GM18505 (cell line): ENCODE results near the gene CEP290.

Source experiments
- ATAC-seq: cut with Tn5 transposase; IDR thresholded peaks from one replicate; pipeline ENCODE4 v1.9.1; 2021; ENCODE audit not compliant: unreplicated experiment
- POLR2A ChIP-seq: IDR thresholded peaks from 4 replicates; pipeline ENCODE4 v1.6.1; 2011; ENCODE audit warnings: borderline replicate concordance; ENCODE audit not compliant: insufficient read depth, insufficient read length; ENCODE audit errors: extremely low read depth

CEP290 gene

GRCh38 chr12:88141774-88142609 is at the start of gene CEP290, which contains the start of gene TMTC3:
Gene CEP290 (minus strand): TSS chr12:88142088. CDS start chr12:88141307, 781 bp downstream.
Gene TMTC3 (plus strand): TSS chr12:88142307. CDS start chr12:88148316, 6,009 bp downstream.
- ATAC-seq, result peak; percentile 93
- TF ChIP-seq POLR2A, result peak; percentile 78

GRCh38 chr12:88188180-88188579 is 46.3 kb upstream of the CEP290 start:
- no peak for ATAC-seq
- TF ChIP-seq POLR2A, result no peak

DNA sequence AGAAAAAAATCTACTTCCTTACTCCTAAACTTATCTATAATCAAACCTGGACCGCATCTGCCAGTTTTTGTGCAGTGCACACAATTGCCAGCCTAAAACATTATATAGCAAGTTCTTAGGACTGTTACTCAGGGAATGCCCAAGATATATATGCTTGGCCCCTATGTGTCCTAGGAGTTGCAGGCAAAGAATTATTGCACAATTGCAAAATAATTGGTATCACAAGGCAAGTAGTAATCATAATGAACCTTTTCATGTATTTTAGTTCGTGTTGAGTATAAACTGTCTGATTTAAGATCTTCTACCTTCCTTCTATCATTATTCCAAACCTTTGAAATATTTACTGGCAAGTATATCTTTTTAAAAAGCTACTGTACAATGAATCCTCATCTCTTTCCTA is 45.7 kb upstream of the CEP290 start:
- ATAC-seq, result no peak
- TF ChIP-seq POLR2A, result no peak

DNA sequence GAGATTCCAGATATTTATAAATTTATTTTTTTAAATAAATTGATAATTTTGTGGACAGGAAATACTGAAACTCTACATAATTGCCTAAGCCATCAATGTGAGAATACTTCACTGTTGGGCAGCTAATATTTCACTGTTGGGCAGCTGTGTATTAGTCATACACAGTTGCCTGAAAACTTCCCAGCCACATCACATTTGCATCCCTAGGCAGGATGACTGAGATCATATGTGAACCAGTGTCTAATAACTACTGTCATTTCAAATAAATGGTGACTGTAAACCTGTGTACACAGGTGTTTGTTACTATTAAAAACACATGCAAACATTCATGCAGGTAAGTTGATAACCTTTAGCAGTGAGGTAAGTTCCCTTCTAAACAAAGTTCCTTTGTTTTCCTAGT is 44.1 kb upstream of the CEP290 start:
- ATAC-seq, result peak; percentile 87
- no peak for TF ChIP-seq POLR2A

DNA sequence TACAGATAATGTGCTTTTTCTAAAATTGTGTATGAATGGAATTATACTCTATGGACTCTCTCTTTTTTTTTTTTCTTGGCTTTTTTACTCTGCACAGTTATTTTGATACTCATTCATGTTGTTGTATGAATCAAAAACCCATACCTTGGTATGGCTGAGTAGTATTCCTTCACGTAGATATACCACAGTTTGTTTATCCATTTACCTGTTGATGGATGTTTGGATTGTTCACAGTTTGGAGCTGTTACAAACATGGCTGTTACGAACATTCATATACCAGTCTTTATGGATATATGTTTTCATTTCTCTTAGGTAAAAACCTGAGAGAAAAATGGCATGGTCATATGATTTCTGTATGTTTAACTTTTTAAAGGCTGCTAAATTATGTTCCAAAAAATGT is 43.4 kb upstream of the CEP290 start:
- ATAC-seq, result no peak
- TF ChIP-seq POLR2A, result no peak

DNA sequence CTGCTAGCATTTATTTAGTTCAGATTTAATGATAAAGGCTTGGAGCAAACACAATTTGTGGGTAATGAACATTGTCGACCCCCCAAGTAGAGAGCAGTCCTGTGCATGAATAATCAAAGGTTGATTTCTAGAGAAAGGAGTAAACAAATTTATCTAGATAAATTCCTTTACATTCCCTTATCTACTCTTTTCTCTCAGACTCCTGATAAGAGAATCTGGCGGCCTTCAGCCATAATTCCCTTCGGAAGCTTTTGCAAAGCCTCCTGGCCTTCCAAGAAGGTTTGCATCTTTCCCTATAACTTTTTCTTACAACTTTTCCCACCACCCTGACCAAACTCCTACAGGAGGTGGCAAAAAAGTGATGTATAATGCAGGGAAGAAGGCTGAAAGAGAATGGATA is 42.3 kb upstream of the CEP290 start:
- no peak for TF ChIP-seq POLR2A
- ATAC-seq, result no peak

DNA sequence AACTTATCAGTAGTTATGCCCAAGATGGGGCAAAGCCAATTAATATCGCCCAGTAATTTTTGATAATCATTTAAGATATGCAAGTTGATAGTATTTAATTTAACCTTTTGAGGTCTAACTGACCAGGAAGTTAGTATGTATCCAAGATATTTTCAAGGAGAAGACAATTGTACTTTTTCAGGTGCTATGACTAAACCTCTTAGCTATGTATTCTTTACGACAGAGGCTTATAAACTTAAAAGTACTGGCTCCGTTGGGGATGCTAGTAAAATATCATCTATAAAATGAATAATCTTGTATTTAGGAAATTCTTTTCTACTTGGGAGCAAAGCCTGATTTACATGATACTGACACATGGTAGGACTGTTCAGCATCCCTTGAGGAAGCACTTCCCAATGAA is 40.5 kb upstream of the CEP290 start:
- ATAC-seq, result no peak
- no peak for TF ChIP-seq POLR2A

GRCh38 chr12:88181881-88182280 is 40.0 kb upstream of the CEP290 start:
- TF ChIP-seq POLR2A, result no peak
- no peak for ATAC-seq

- no peak for ATAC-seq
Measured at GRCh38 chr12:88179436-88180014, 37.6 kb upstream of the CEP290 start.

GRCh38 chr12:88175544-88175943 is 33.7 kb upstream of the CEP290 start:
- no peak for TF ChIP-seq POLR2A
- ATAC-seq, result no peak

More at GRCh38 chr12:88179436-88180014, 37.6 kb upstream of the CEP290 start:
- TF ChIP-seq POLR2A, result no peak

DNA sequence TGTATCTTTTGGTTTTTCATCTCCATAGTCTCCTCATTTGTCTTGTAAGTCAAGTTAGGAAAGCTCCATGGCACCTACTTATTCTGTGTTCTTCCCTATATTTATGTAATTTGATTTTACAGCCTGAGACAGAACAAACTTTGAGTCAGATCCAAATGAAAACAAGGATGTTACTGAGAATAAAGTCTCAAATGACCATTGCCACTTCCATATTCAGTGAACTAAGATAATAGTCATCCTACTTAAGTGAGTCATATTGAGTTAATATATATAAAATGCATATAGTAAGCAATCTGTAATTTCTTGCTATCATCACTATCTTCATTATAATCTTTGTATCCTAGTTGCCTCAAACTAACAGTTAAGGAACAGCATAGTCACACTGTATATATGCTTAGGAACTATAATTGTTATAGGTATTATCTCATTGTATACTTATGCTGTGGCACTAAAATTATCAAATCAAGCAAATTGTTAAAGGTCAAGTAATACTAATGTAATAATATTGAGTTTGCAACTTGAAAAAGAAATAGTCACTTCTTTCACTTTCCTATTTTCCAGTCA is 31.0 kb upstream of the CEP290 start:
- TF ChIP-seq POLR2A, result no peak

GRCh38 chr12:88167384-88167783 is 25.5 kb upstream of the CEP290 start:
- no peak for ATAC-seq
- no peak for TF ChIP-seq POLR2A

More for the DNA sequence above, 31.0 kb upstream of the CEP290 start:
- ATAC-seq, result no peak

- no peak for ATAC-seq
- TF ChIP-seq POLR2A, result no peak
Measured at GRCh38 chr12:88166179-88166578, 24.3 kb upstream of the CEP290 start.

GRCh38 chr12:88163371-88163770 is 21.5 kb upstream of the CEP290 start:
- TF ChIP-seq POLR2A, result no peak
- ATAC-seq, result no peak
